Measurements from ENCODE around the gene GDI1.

DNA sequence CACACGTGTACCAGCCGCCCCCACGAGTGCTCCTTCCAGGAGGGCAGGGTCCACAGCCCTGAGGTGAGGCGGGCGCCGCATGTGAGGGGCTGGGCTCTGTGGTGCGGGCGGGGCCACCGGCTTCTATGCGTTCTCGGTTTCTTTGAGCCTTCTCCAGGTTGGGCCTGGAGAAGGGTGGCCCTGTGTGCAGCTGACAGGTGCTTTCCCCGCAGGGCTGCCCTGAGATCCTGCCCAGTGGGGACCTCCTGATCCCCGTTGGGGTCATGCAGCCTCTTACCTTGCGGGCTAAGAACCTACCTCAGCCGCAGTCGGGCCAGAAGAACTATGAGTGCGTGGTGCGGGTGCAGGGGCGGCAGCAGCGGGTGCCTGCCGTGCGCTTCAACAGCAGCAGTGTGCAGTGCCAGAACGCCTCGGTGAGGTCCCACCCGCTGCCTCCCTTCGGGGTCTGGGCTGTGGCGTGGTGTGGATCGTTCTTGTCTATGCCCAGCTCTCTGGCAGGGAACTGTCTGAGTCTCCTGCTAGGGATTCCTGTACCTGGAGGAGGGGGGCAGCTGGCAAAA, 27.9 kb downstream of the GDI1 start:
- TF ChIP-seq EZH2 (IDR thresholded peaks at IDR 0.05; ENCODE audit: insufficient read depth, low read length): no peak
- TF ChIP-seq, protein P1, sequence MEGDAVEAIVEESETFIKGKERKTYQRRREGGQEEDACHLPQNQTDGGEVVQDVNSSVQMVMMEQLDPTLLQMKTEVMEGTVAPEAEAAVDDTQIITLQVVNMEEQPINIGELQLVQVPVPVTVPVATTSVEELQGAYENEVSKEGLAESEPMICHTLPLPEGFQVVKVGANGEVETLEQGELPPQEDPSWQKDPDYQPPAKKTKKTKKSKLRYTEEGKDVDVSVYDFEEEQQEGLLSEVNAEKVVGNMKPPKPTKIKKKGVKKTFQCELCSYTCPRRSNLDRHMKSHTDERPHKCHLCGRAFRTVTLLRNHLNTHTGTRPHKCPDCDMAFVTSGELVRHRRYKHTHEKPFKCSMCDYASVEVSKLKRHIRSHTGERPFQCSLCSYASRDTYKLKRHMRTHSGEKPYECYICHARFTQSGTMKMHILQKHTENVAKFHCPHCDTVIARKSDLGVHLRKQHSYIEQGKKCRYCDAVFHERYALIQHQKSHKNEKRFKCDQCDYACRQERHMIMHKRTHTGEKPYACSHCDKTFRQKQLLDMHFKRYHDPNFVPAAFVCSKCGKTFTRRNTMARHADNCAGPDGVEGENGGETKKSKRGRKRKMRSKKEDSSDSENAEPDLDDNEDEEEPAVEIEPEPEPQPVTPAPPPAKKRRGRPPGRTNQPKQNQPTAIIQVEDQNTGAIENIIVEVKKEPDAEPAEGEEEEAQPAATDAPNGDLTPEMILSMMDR (IDR thresholded peaks at IDR 0.05; ENCODE audit: insufficient read depth, low read depth, low read length): no peak

Data from astrocyte (in vitro differentiated cells and primary cell).